CD14-positive monocyte (primary cell): ENCODE measurements around the gene HIGD1C. TPM values are rescaled to one million over a fixed set of nuclear protein-coding genes. Genes with fewer than 3 reads are reported as not detected.
"Not testable (repeated sequence)": the region's sequence is repeated elsewhere in the genome, so short reads cannot be mapped to it uniquely, and the experiment has no call there.

Experiments used
- DNase-seq, 3 donors: peaks; one replicate each; pipeline ENCODE4 v3.0.0-alpha.2; 2011 to 2022
- H2AFZ ChIP-seq: 2 replicates; pipeline ENCODE4 v1.6.0; 2012; ENCODE audit warnings: mild to moderate bottlenecking, low read depth, low read length, inconsistent platforms; ENCODE audit not compliant: insufficient read depth, poor library complexity, severe bottlenecking
- H3K27ac ChIP-seq, 2 donors: 1 replicate in 1 of 2; 2 replicates in 1 of 2; pipeline ENCODE4 v1.5.1; 2012 to 2013; ENCODE audit warnings: low read length in 2 of 2, control low read depth in 1 of 2, inconsistent platforms in 1 of 2, low read depth in 1 of 2, mild to moderate bottlenecking in 1 of 2
- H3K27me3 ChIP-seq, 2 donors: one replicate each; pipeline versions ENCODE4 v1.6.0 to v1.6.1; 2011 to 2013; ENCODE audit warnings: low read length in 2 of 2; ENCODE audit not compliant: control insufficient read depth in 2 of 2, insufficient read depth in 2 of 2
- H3K36me3 ChIP-seq, 2 donors: replicated peaks in 1 of 2; 1 replicate in 1 of 2; 2 replicates in 1 of 2; pipeline versions ENCODE4 v1.5.1 to v1.6.1; 2012 to 2013; ENCODE audit warnings: low read length in 2 of 2, control low read depth in 1 of 2, inconsistent platforms in 1 of 2, mild to moderate bottlenecking in 1 of 2; ENCODE audit not compliant: insufficient read depth in 2 of 2, control insufficient read depth in 1 of 2
- H3K4me1 ChIP-seq, 2 donors: 1 replicate in 1 of 2; 2 replicates in 1 of 2; pipeline versions ENCODE4 v1.5.1 to v1.6.1; 2012 to 2013; ENCODE audit warnings: low read length in 2 of 2, control low read depth in 1 of 2, inconsistent platforms in 1 of 2, mild to moderate bottlenecking in 1 of 2, moderate library complexity in 1 of 2; ENCODE audit not compliant: insufficient read depth in 2 of 2, control insufficient read depth in 1 of 2
- H3K4me2 ChIP-seq: replicated peaks from 2 replicates; pipeline ENCODE3; 2012; ENCODE audit warnings: low read length, moderate library complexity, mild to moderate bottlenecking; ENCODE audit not compliant: poor library complexity, severe bottlenecking; ENCODE audit errors: extremely low read depth
- H3K4me3 ChIP-seq, 3 experiments: fragments of 200-600 bp in 1 of 3; sonication (generic) in 1 of 3; replicated peaks in 1 of 3; 1 replicate in 2 of 3; 2 replicates in 1 of 3; pipeline ENCODE4 v1.5.1; 2011 to 2013; ENCODE audit warnings: low read length in 3 of 3, mild to moderate bottlenecking in 3 of 3, control low read depth in 2 of 3, low read depth in 2 of 3, inconsistent platforms in 1 of 3, moderate library complexity in 1 of 3
- H3K79me2 ChIP-seq: 2 replicates; pipeline ENCODE4 v1.6.0; 2012; ENCODE audit warnings: mild to moderate bottlenecking, control low read depth, inconsistent platforms, low read length, moderate library complexity; ENCODE audit not compliant: insufficient read depth
- H3K9ac ChIP-seq: 2 replicates; pipeline ENCODE4 v1.6.0; 2017; ENCODE audit warnings: low read length, mild to moderate bottlenecking; ENCODE audit not compliant: insufficient read depth, poor library complexity, severe bottlenecking
- H3K9me3 ChIP-seq, 2 donors: replicated peaks in 1 of 2; 1 replicate in 1 of 2; 2 replicates in 1 of 2; pipeline versions ENCODE4 v1.5.1 to v1.6.1; 2012 to 2013; ENCODE audit warnings: low read length in 2 of 2, control low read depth in 1 of 2; ENCODE audit not compliant: control insufficient read depth in 1 of 2, insufficient read depth in 1 of 2
- H4K20me1 ChIP-seq: 2 replicates; pipeline ENCODE4 v1.6.0; 2012; ENCODE audit warnings: mild to moderate bottlenecking, low read length, control low read depth, moderate library complexity; ENCODE audit not compliant: insufficient read depth
- H3K27ac Mint-ChIP-seq, 7 donors: one replicate each; pipeline ENCODE4 v1.8.0; 2020; ENCODE audit warnings: mild to moderate bottlenecking in 7 of 7, mixed read lengths in 7 of 7, moderate library complexity in 6 of 7, inconsistent platforms in 2 of 7
- H3K27me3 Mint-ChIP-seq, 3 donors: one replicate each; pipeline ENCODE4 v1.8.0; 2021 to 2022; ENCODE audit warnings: low read depth in 3 of 3, mild to moderate bottlenecking in 3 of 3, mixed read lengths in 3 of 3, moderate library complexity in 3 of 3, inconsistent platforms in 1 of 3
- H3K36me3 Mint-ChIP-seq, 2 donors: one replicate each; pipeline ENCODE4 v1.8.0; 2020; ENCODE audit warnings: mixed read lengths in 2 of 2, inconsistent platforms in 1 of 2, mild to moderate bottlenecking in 1 of 2
- H3K4me1 Mint-ChIP-seq: one replicate; pipeline ENCODE4 v1.8.0; 2020; ENCODE audit warnings: mild to moderate bottlenecking, mixed read lengths
- H3K4me3 Mint-ChIP-seq, 2 donors: one replicate each; pipeline ENCODE4 v1.8.0; 2020; ENCODE audit warnings: mild to moderate bottlenecking in 2 of 2, mixed read lengths in 2 of 2, moderate library complexity in 1 of 2
- H3K9me3 Mint-ChIP-seq, 7 donors: one replicate each; pipeline ENCODE4 v1.8.0; 2020 to 2022; ENCODE audit warnings: mixed read lengths in 7 of 7, mild to moderate bottlenecking in 6 of 7, moderate library complexity in 6 of 7, inconsistent platforms in 2 of 7
- WGBS: methylation state at CpG from one replicate; pipeline ENCODE4 v1.1.5; 2013; ENCODE audit warnings: missing lambda C conversion rate; ENCODE audit not compliant: insufficient coverage; 5-methylcytosine and 5-hydroxymethylcytosine counted together
- intact Hi-C, 2 donors: fragments of 100-400 bp; cut with micrococcal nuclease; formaldehyde crosslinking; loops; one replicate each; pipeline versions ENCODE4 v1.15.0 to v1.15.1; 2023
- polyA plus RNA-seq, 3 donors: library from polyadenylated mRNA; depleted of rRNA in 1 of 3; unstranded in 2 of 3; stranded (reverse) in 1 of 3; fragments of 300-500 nt in 2 of 3; fragments of >200 nt in 1 of 3; fragmentation: Illumina TruSeq in 2 of 3; gene quantifications; 1 replicate in 2 of 3; 2 replicates in 1 of 3; pipeline ENCODE4 v1.2.3, GENCODE V29; 2012 to 2021
- TF ChIP-seq, protein P1 (sequence below): fragments of 200-600 bp; IDR thresholded peaks from one replicate; pipeline ENCODE4 v1.8.0; 2022; ENCODE audit warnings: antibody characterized with exemption, mild to moderate bottlenecking

The HIGD1C gene
- polyA plus RNA-seq, 3 donors, result not detected

DNA sequence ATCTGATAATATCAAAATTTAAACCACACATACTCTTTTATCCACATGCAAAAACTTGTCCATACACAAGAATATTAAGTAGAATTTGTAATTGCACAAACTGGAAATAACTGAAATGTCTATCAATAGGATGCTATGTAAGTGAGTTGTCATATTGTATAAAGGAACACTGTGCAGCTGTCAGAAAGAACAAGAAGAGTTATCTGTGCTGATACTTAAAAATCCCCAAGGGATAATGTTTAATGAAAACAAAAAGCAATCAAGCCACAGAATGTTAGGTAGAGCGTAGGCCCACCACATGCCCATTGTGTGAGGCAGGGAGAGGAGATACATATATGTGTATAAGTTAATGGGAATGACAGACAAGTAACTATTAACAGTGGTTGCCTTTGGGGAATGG is 25.9 kb upstream of the HIGD1C start:
- TF ChIP-seq, protein P1, sequence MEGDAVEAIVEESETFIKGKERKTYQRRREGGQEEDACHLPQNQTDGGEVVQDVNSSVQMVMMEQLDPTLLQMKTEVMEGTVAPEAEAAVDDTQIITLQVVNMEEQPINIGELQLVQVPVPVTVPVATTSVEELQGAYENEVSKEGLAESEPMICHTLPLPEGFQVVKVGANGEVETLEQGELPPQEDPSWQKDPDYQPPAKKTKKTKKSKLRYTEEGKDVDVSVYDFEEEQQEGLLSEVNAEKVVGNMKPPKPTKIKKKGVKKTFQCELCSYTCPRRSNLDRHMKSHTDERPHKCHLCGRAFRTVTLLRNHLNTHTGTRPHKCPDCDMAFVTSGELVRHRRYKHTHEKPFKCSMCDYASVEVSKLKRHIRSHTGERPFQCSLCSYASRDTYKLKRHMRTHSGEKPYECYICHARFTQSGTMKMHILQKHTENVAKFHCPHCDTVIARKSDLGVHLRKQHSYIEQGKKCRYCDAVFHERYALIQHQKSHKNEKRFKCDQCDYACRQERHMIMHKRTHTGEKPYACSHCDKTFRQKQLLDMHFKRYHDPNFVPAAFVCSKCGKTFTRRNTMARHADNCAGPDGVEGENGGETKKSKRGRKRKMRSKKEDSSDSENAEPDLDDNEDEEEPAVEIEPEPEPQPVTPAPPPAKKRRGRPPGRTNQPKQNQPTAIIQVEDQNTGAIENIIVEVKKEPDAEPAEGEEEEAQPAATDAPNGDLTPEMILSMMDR, result no peak
- Histone ChIP-seq H4K20me1 (peaks cover 52% of the 10 kb centered on the region), H3K27ac (peak overlapping the region in 1 of 2 donors; percentile 83), H3K36me3 (peaks cover 14 to 25% of the 10 kb centered on the region in 2 donors), H3K9me3 (no peaks in the 10 kb centered on the region), H3K4me2 (peak overlapping the region; percentile 99), H3K27me3 (no peaks in the 10 kb centered on the region), H3K4me1 (peaks cover 41 to 59% of the 10 kb centered on the region in 2 donors), H2AFZ (no peak overlapping the region), H3K4me3 (peak overlapping the region; percentile 59 to 98 (median 87)), H3K79me2 (peaks cover 70% of the 10 kb centered on the region), H3K9ac (peak overlapping the region; percentile 70)
- intact Hi-C loops, result loop anchor here in 1 of 2 donors (5.0 to 10.0 kb wide), 2 partner anchors 96 to 1222 kb away; partner anchors contain the start of gene FMNL3
- H3K36me3 Mint-ChIP-seq, result peaks cover 19 to 23% of the 10 kb centered on the region in 2 donors
- no peak for DNase-seq
- H3K4me3 Mint-ChIP-seq, result peak overlapping the region; percentile 98 to 100
- peaks cover 0 to 2% (median 0%) of the 10 kb centered on the region in 3 donors for H3K27me3 Mint-ChIP-seq
- H3K27ac Mint-ChIP-seq, result peak overlapping the region in 5 of 7 donors; percentile 21 to 77 (median 66)
- H3K9me3 Mint-ChIP-seq, result no peaks in the 10 kb centered on the region
- 38% methylated on average over 1 of the region's 1 CpG for WGBS
- peaks cover 61% of the 10 kb centered on the region for H3K4me1 Mint-ChIP-seq

GRCh38 chr12:50926932-50927331 is 25.4 kb upstream of the HIGD1C start:
- peaks cover 75% of the 10 kb centered on the region for H3K79me2 ChIP-seq
- H3K4me1 Mint-ChIP-seq, result peaks cover 65% of the 10 kb centered on the region

More at GRCh38 chr12:50926932-50927331, 25.4 kb upstream of the HIGD1C start:
- Histone ChIP-seq H3K27ac (peak overlapping the region in 1 of 2 donors; percentile 83), H3K4me1 (peaks cover 41 to 62% of the 10 kb centered on the region in 2 donors), H4K20me1 (peaks cover 56% of the 10 kb centered on the region), H3K4me3 (peak overlapping the region; percentile 59 to 98 (median 87)), H3K36me3 (peaks cover 18 to 30% of the 10 kb centered on the region in 2 donors), H3K9ac (peak overlapping the region; percentile 44), H3K4me2 (peak overlapping the region; percentile 99)
- not testable (repeated sequence) for H3K9me3 ChIP-seq, DNase-seq, H2AFZ ChIP-seq, H3K27me3 ChIP-seq, H3K9me3 Mint-ChIP-seq, H3K27me3 Mint-ChIP-seq
- intact Hi-C loops, result loop anchor here in 1 of 2 donors (5.0 to 10.0 kb wide), 2 partner anchors 95 to 1222 kb away; partner anchors contain the start of gene FMNL3
- H3K27ac Mint-ChIP-seq, result peak overlapping the region in 5 of 7 donors; percentile 16 to 81 (median 66)
- WGBS, result no CpG with 5 or more reads among the region's 3 CpGs
- peaks cover 22 to 27% of the 10 kb centered on the region in 2 donors for H3K36me3 Mint-ChIP-seq
- H3K4me3 Mint-ChIP-seq, result peak overlapping the region; percentile 98 to 100
